Liver (tissue), 9 donors: ENCODE data around the gene TTC3. TPM values are rescaled to one million over a fixed set of nuclear protein-coding genes. Genes with fewer than 3 reads are reported as not detected.

Experiments used
- DNase-seq: peaks from one replicate; pipeline ENCODE4 v3.0.0-alpha.2; 2017; ENCODE audit warnings: low spot score
- H3K27ac ChIP-seq, 2 donors: one replicate each; pipeline ENCODE4 v1.7.0; 2013; ENCODE audit warnings: inconsistent platforms in 2 of 2, low read length in 2 of 2, control low read depth in 1 of 2, low read depth in 1 of 2, mild to moderate bottlenecking in 1 of 2
- H3K27me3 ChIP-seq, 4 donors: one replicate each; pipeline versions ENCODE4 v1.6.1 to v1.7.0; 2013; ENCODE audit warnings: low read length in 3 of 4, inconsistent platforms in 1 of 4, mild to moderate bottlenecking in 1 of 4, moderate library complexity in 1 of 4; ENCODE audit not compliant: control insufficient read depth in 4 of 4, insufficient read depth in 4 of 4
- H3K36me3 ChIP-seq, 4 donors: one replicate each; pipeline versions ENCODE4 v1.6.1 to v1.7.0; 2013; ENCODE audit warnings: low read length in 3 of 4, mild to moderate bottlenecking in 3 of 4, low read depth in 1 of 4, moderate library complexity in 1 of 4; ENCODE audit not compliant: control insufficient read depth in 4 of 4, insufficient read depth in 3 of 4
- H3K4me1 ChIP-seq, 4 donors: one replicate each; pipeline versions ENCODE4 v1.6.1 to v1.7.0; 2013; ENCODE audit warnings: low read length in 3 of 4, mild to moderate bottlenecking in 3 of 4, moderate library complexity in 1 of 4; ENCODE audit not compliant: control insufficient read depth in 4 of 4, insufficient read depth in 4 of 4
- H3K4me3 ChIP-seq, 3 donors: one replicate each; pipeline versions ENCODE4 v1.6.1 to v1.7.0; 2013; ENCODE audit warnings: low read length in 3 of 3, control low read depth in 1 of 3, low read depth in 1 of 3, mild to moderate bottlenecking in 1 of 3
- H3K9ac ChIP-seq, 2 donors: one replicate each; pipeline ENCODE4 v1.7.0; 2013; ENCODE audit warnings: low read length in 2 of 2, mild to moderate bottlenecking in 2 of 2, moderate library complexity in 2 of 2, control low read depth in 1 of 2, low read depth in 1 of 2
- H3K9me3 ChIP-seq, 4 donors: one replicate each; pipeline versions ENCODE4 v1.6.1 to v1.7.0; 2013; ENCODE audit warnings: low read length in 3 of 4; ENCODE audit not compliant: control insufficient read depth in 4 of 4
- CTCF ChIP-seq: fragments of 150-350 bp; IDR thresholded peaks from 2 replicates; pipeline ENCODE4 v1.5.1; 2017; ENCODE audit warnings: improper control_type of control experiment, low read depth, low read length; ENCODE audit not compliant: missing input control
- EGR1 ChIP-seq, 2 donors: IDR thresholded peaks; 2 replicates each; pipeline ENCODE4 v1.6.1; 2016 to 2018; ENCODE audit warnings: antibody characterized with exemption in 2 of 2, low read depth in 2 of 2
- FOXA2 ChIP-seq: IDR thresholded peaks from 2 replicates; pipeline ENCODE4 v1.6.1; 2016; ENCODE audit warnings: antibody characterized with exemption
- GABPA ChIP-seq, 2 donors: IDR thresholded peaks in 1 of 2; conservative IDR thresholded peaks in 1 of 2; 2 replicates each; pipeline ENCODE4 v1.6.1; 2016; ENCODE audit warnings: antibody characterized with exemption in 2 of 2, mild to moderate bottlenecking in 1 of 2, moderate library complexity in 1 of 2
- HNF4G ChIP-seq: IDR thresholded peaks from 2 replicates; pipeline ENCODE4 v1.6.1; 2016; ENCODE audit warnings: antibody characterized with exemption
- JUND ChIP-seq, 2 donors: IDR thresholded peaks; 2 replicates each; pipeline ENCODE4 v1.6.1; 2016; ENCODE audit warnings: antibody characterized with exemption in 2 of 2
- NR2F2 ChIP-seq: IDR thresholded peaks from 2 replicates; pipeline ENCODE4 v1.6.1; 2016; ENCODE audit warnings: antibody characterized with exemption
- REST ChIP-seq: IDR thresholded peaks from 2 replicates; pipeline ENCODE4 v1.6.1; 2016; ENCODE audit warnings: antibody characterized with exemption, mild to moderate bottlenecking
- RXRA ChIP-seq, 2 donors: IDR thresholded peaks; 2 replicates each; pipeline ENCODE4 v1.6.1; 2017 to 2018; ENCODE audit warnings: antibody characterized with exemption in 2 of 2, mild to moderate bottlenecking in 1 of 2
- ZBTB33 ChIP-seq: IDR thresholded peaks from 2 replicates; pipeline ENCODE4 v1.6.1; 2016; ENCODE audit warnings: antibody characterized with exemption
- WGBS: extraction: QIAGEN DNeasy Blood & Tissue Kit; methylation state at CpG from one replicate; pipeline ENCODE4 v1.1.7; 2013; 5-methylcytosine and 5-hydroxymethylcytosine counted together
- polyA plus RNA-seq, 2 donors: library from polyadenylated mRNA; stranded (reverse) in 1 of 2; unstranded in 1 of 2; fragments of 200-250 nt in 1 of 2; fragments of >200 nt in 1 of 2; fragmentation: Nextera tagmentation in 1 of 2; extraction: Ambion mirVana in 1 of 2; gene quantifications; one replicate each; pipeline versions ENCODE4 v1.2.1 to v1.2.3, GENCODE V29; 2013 to 2015
- total RNA-seq, 2 donors: library from RNA; depleted of rRNA; stranded (reverse); fragments of >200 nt; gene quantifications; one replicate each; pipeline ENCODE4 v1.2.3, GENCODE V29; 2014
- donor health status: healthy.
- donor health status: healthy.
- donor health status: healthy.
- donor health status: healthy.
- donor health status: healthy.

The TTC3 gene
- total RNA-seq (10 to 100 TPM; 69.8 to 96.1 TPM), polyA plus RNA-seq (10 to 100 TPM; 27.2 to 44.6 TPM)

GRCh38 chr21:37072988-37073416 lies at the start of gene TTC3, which contains the start of gene PIGP:
Gene TTC3, plus strand, starts transcription at chr21:37073254. Its CDS starts 14,004 bp downstream, at chr21:37087258.
Gene PIGP, minus strand, starts transcription at chr21:37073071. Its CDS starts 556 bp downstream, at chr21:37072515.
- peak; percentile 92 for DNase-seq
- no peaks in the 10 kb centered on the region for H3K9me3 ChIP-seq
- peak within 1 kb of the TSS; percentile 84 to 99 for H3K27ac ChIP-seq
- H3K4me1 ChIP-seq, result peaks cover 2 to 17% (median 13%) of the 10 kb centered on the region in 4 donors
- TF ChIP-seq JUND (IDR thresholded peaks at IDR 0.05), result no peak
- peak; percentile 29 for TF ChIP-seq REST
- TF ChIP-seq EGR1 (IDR thresholded peaks at IDR 0.05; ENCODE audit: low read depth in 2 of 2), result peak; percentile 90 to 99
- WGBS, result under 1% methylated on average over 61 of the region's 61 CpGs
- H3K27me3 ChIP-seq, result no peaks in the 10 kb centered on the region
- H3K4me3 ChIP-seq, result peak within 1 kb of the TSS; percentile 83 to 90 (median 83)
- peaks cover 0 to 9% (median 4%) of the 10 kb centered on the region in 4 donors for H3K36me3 ChIP-seq
- peak within 1 kb of the TSS; percentile 87 for H3K9ac ChIP-seq

GRCh38 chr21:37026499-37026898 lies 46.6 kb upstream of the TTC3 start:
- 45% methylated on average over 4 of the region's 4 CpGs for WGBS
- Histone ChIP-seq H3K27me3 (peaks cover 0 to 3% (median 0%) of the 10 kb centered on the region in 4 donors), H3K4me3 (no peak overlapping the region), H3K9ac (no peak overlapping the region), H3K4me1 (no peaks in the 10 kb centered on the region), H3K27ac (no peak overlapping the region), H3K9me3 (no peaks in the 10 kb centered on the region), H3K36me3 (no peaks in the 10 kb centered on the region)
- DNase-seq, result no peak
- TF ChIP-seq NR2F2 (no peak), ZBTB33 (no peak), RXRA (IDR thresholded peaks at IDR 0.05) (no peak), HNF4G (no peak), CTCF (no peak), FOXA2 (no peak), GABPA (IDR thresholded peaks at IDR 0.05 in 1 of 2, conservative IDR thresholded peaks at IDR 0.05 in 1 of 2) (no peak), EGR1 (IDR thresholded peaks at IDR 0.05; ENCODE audit: low read depth in 2 of 2) (no peak)
